Stimulated activated memory B cell treated with anti-CD40 and anti-IgM and Interleukin-4, amounts not matched to agents 10 μg/mL and 1 μg/mL and 100 μg/mL, for 72 hours (primary cell): ENCODE measurements around the gene ARFIP1.
"Not testable (repeated sequence)": the region's sequence is repeated elsewhere in the genome, so short reads cannot be mapped to it uniquely, and the experiment has no call there.

Experiments
- ATAC-seq: fragments of 150-1000 bp; cut with Tn5 transposase; 2 replicates; pipeline ENCODE4 v1.10.0; 2021
- H3K27ac Mint-ChIP-seq: one replicate; pipeline ENCODE4 v1.8.0; 2022; ENCODE audit warnings: mild to moderate bottlenecking, mixed read lengths
- H3K27me3 Mint-ChIP-seq: one replicate; pipeline ENCODE4 v1.8.0; 2022; ENCODE audit warnings: mixed read lengths
- H3K36me3 Mint-ChIP-seq: one replicate; pipeline ENCODE4 v1.8.0; 2022; ENCODE audit warnings: mixed read lengths
- H3K4me1 Mint-ChIP-seq: one replicate; pipeline ENCODE4 v1.8.0; 2022; ENCODE audit warnings: mixed read lengths
- H3K4me3 Mint-ChIP-seq: one replicate; pipeline ENCODE4 v1.8.0; 2022; ENCODE audit warnings: mild to moderate bottlenecking, moderate library complexity, mixed read lengths
- H3K9me3 Mint-ChIP-seq: one replicate; pipeline ENCODE4 v1.8.0; 2022; ENCODE audit warnings: mixed read lengths

The ARFIP1 gene

GRCh38 chr4:152850377-152850776, 70.6 kb downstream of the ARFIP1 start:
- Mint-ChIP-seq H3K9me3 (peaks cover 9% of the 10 kb centered on the region), H3K27ac (peak overlapping the region; percentile 88), H3K4me3 (peak overlapping the region; percentile 57)

GRCh38 chr4:152851226-152851625, 71.5 kb downstream of the ARFIP1 start:
- peaks cover 12% of the 10 kb centered on the region for H3K9me3 Mint-ChIP-seq
- H3K27me3 Mint-ChIP-seq: no peaks in the 10 kb centered on the region
- H3K27ac Mint-ChIP-seq: peak overlapping the region; percentile 88
- peaks cover 31% of the 10 kb centered on the region for H3K36me3 Mint-ChIP-seq
- peaks cover 28% of the 10 kb centered on the region for H3K4me1 Mint-ChIP-seq
- no peak for ATAC-seq
- no peak overlapping the region for H3K4me3 Mint-ChIP-seq

More at GRCh38 chr4:152850377-152850776, 70.6 kb downstream of the ARFIP1 start:
- peak; percentile 76 for ATAC-seq
- Mint-ChIP-seq H3K27me3 (no peaks in the 10 kb centered on the region), H3K36me3 (peaks cover 31% of the 10 kb centered on the region), H3K4me1 (peaks cover 28% of the 10 kb centered on the region)

GRCh38 chr4:152853293-152853692, 73.5 kb downstream of the ARFIP1 start:
- Mint-ChIP-seq H3K4me1 (peaks cover 28% of the 10 kb centered on the region), H3K27ac (no peak overlapping the region), H3K9me3 (peaks cover 12% of the 10 kb centered on the region), H3K4me3 (no peak overlapping the region), H3K27me3 (no peaks in the 10 kb centered on the region), H3K36me3 (peaks cover 31% of the 10 kb centered on the region)
- ATAC-seq: no peak

- ATAC-seq, H3K27ac Mint-ChIP-seq, H3K4me3 Mint-ChIP-seq, H3K27me3 Mint-ChIP-seq: not testable (repeated sequence)
- Mint-ChIP-seq H3K4me1 (peaks cover 24% of the 10 kb centered on the region), H3K36me3 (peaks cover 31% of the 10 kb centered on the region), H3K9me3 (peaks cover 12% of the 10 kb centered on the region)
Measured at GRCh38 chr4:152854016-152854415, 74.3 kb downstream of the ARFIP1 start.

GRCh38 chr4:152856960-152857359, 77.2 kb downstream of the ARFIP1 start:
- Mint-ChIP-seq H3K4me3 (no peak overlapping the region), H3K9me3 (peaks cover 12% of the 10 kb centered on the region), H3K27ac (no peak overlapping the region), H3K4me1 (no peaks in the 10 kb centered on the region), H3K27me3 (no peaks in the 10 kb centered on the region), H3K36me3 (peaks cover 30% of the 10 kb centered on the region)
- ATAC-seq: no peak

GRCh38 chr4:152858934-152859333, 79.2 kb downstream of the ARFIP1 start:
- H3K36me3 Mint-ChIP-seq: peaks cover 24% of the 10 kb centered on the region
- H3K27ac Mint-ChIP-seq: no peak overlapping the region
- no peaks in the 10 kb centered on the region for H3K27me3 Mint-ChIP-seq
- peaks cover 7% of the 10 kb centered on the region for H3K9me3 Mint-ChIP-seq
- ATAC-seq: no peak
- H3K4me1 Mint-ChIP-seq: no peaks in the 10 kb centered on the region
- no peak overlapping the region for H3K4me3 Mint-ChIP-seq

GRCh38 chr4:152860046-152860445, 80.3 kb downstream of the ARFIP1 start:
- Mint-ChIP-seq H3K36me3 (peaks cover 22% of the 10 kb centered on the region), H3K27me3 (no peaks in the 10 kb centered on the region), H3K4me1 (no peaks in the 10 kb centered on the region), H3K27ac (no peak overlapping the region), H3K9me3 (peaks cover 3% of the 10 kb centered on the region), H3K4me3 (no peak overlapping the region)
- no peak for ATAC-seq

GRCh38 chr4:152862608-152863007, 82.9 kb downstream of the ARFIP1 start:
- peaks cover 28% of the 10 kb centered on the region for H3K36me3 Mint-ChIP-seq
- H3K4me1 Mint-ChIP-seq: no peaks in the 10 kb centered on the region
- no peak overlapping the region for H3K27ac Mint-ChIP-seq
- no peaks in the 10 kb centered on the region for H3K27me3 Mint-ChIP-seq
- ATAC-seq: no peak
- H3K4me3 Mint-ChIP-seq: no peak overlapping the region
- no peaks in the 10 kb centered on the region for H3K9me3 Mint-ChIP-seq

- H3K9me3 Mint-ChIP-seq: no peaks in the 10 kb centered on the region
- no peak for ATAC-seq
- peaks cover 28% of the 10 kb centered on the region for H3K36me3 Mint-ChIP-seq
- H3K4me1 Mint-ChIP-seq: no peaks in the 10 kb centered on the region
- no peak overlapping the region for H3K27ac Mint-ChIP-seq
- H3K27me3 Mint-ChIP-seq: no peaks in the 10 kb centered on the region
- no peak overlapping the region for H3K4me3 Mint-ChIP-seq
Measured at GRCh38 chr4:152864361-152864760, 84.6 kb downstream of the ARFIP1 start.

GRCh38 chr4:152866432-152866993, 86.8 kb downstream of the ARFIP1 start:
- H3K36me3 Mint-ChIP-seq: peaks cover 23% of the 10 kb centered on the region
- H3K4me3 Mint-ChIP-seq, H3K9me3 Mint-ChIP-seq, H3K27ac Mint-ChIP-seq, ATAC-seq, H3K27me3 Mint-ChIP-seq, H3K4me1 Mint-ChIP-seq: not testable (repeated sequence)

GRCh38 chr4:152870606-152871005, 90.9 kb downstream of the ARFIP1 start:
- Mint-ChIP-seq H3K27ac (no peak overlapping the region), H3K9me3 (peaks cover 4% of the 10 kb centered on the region), H3K36me3 (peaks cover 29% of the 10 kb centered on the region), H3K27me3 (no peaks in the 10 kb centered on the region), H3K4me3 (no peak overlapping the region), H3K4me1 (no peaks in the 10 kb centered on the region)
- no peak for ATAC-seq

- Mint-ChIP-seq H3K4me3 (no peak overlapping the region), H3K4me1 (peaks cover 3% of the 10 kb centered on the region), H3K36me3 (peaks cover 60% of the 10 kb centered on the region), H3K27me3 (no peaks in the 10 kb centered on the region), H3K27ac (no peak overlapping the region), H3K9me3 (peaks cover 8% of the 10 kb centered on the region)
- ATAC-seq: no peak
Measured at GRCh38 chr4:152875261-152875660, 95.5 kb downstream of the ARFIP1 start.

GRCh38 chr4:152877868-152878267, 98.1 kb downstream of the ARFIP1 start:
- Mint-ChIP-seq H3K27ac (no peak overlapping the region), H3K4me3 (no peak overlapping the region), H3K9me3 (peaks cover 8% of the 10 kb centered on the region), H3K36me3 (peaks cover 67% of the 10 kb centered on the region), H3K4me1 (peaks cover 7% of the 10 kb centered on the region), H3K27me3 (no peaks in the 10 kb centered on the region)
- no peak for ATAC-seq

GRCh38 chr4:152880263-152880662, 100.5 kb downstream of the ARFIP1 start:
- Mint-ChIP-seq H3K36me3 (peaks cover 57% of the 10 kb centered on the region), H3K9me3 (peaks cover 7% of the 10 kb centered on the region), H3K4me1 (peaks cover 7% of the 10 kb centered on the region), H3K27ac (no peak overlapping the region), H3K4me3 (no peak overlapping the region), H3K27me3 (no peaks in the 10 kb centered on the region)
- ATAC-seq: no peak

- Mint-ChIP-seq H3K4me3 (no peak overlapping the region), H3K4me1 (peaks cover 7% of the 10 kb centered on the region), H3K36me3 (peaks cover 56% of the 10 kb centered on the region), H3K27ac (no peak overlapping the region), H3K27me3 (no peaks in the 10 kb centered on the region), H3K9me3 (no peaks in the 10 kb centered on the region)
- no peak for ATAC-seq
Measured at GRCh38 chr4:152881974-152882373, 102.2 kb downstream of the ARFIP1 start.

GRCh38 chr4:152885185-152885584, 105.4 kb downstream of the ARFIP1 start:
- Mint-ChIP-seq H3K9me3 (no peaks in the 10 kb centered on the region), H3K4me1 (peaks cover 5% of the 10 kb centered on the region), H3K36me3 (peaks cover 56% of the 10 kb centered on the region), H3K27me3 (no peaks in the 10 kb centered on the region), H3K27ac (no peak overlapping the region), H3K4me3 (no peak overlapping the region)
- ATAC-seq: no peak

- no peak for ATAC-seq
Measured at GRCh38 chr4:152886201-152886600, 106.4 kb downstream of the ARFIP1 start.

More at GRCh38 chr4:152886201-152886600, 106.4 kb downstream of the ARFIP1 start:
- Mint-ChIP-seq H3K4me3 (no peak overlapping the region), H3K4me1 (no peaks in the 10 kb centered on the region), H3K27me3 (no peaks in the 10 kb centered on the region), H3K36me3 (peaks cover 59% of the 10 kb centered on the region), H3K9me3 (no peaks in the 10 kb centered on the region), H3K27ac (no peak overlapping the region)
